Transverse colon (tissue), 3 donors: ENCODE data around the gene MRPS16.

Experiments used
- CTCF ChIP-seq, 5 experiments: fragments of 200-600 bp in 3 of 5; fragments of 450-650 bp in 2 of 5; sonication (generic) in 3 of 5; IDR thresholded peaks; 1 replicate in 2 of 5; 2 replicates in 3 of 5; pipeline ENCODE4 v1.5.1; 2016 to 2017; ENCODE audit warnings: antibody characterized with exemption in 5 of 5, inconsistent platforms in 3 of 5, mild to moderate bottlenecking in 2 of 5, moderate library complexity in 1 of 5
- EP300 ChIP-seq: sonication (generic); formaldehyde crosslinking; IDR thresholded peaks from one replicate; pipeline ENCODE4 v1.6.1; 2017; ENCODE audit warnings: antibody characterized with exemption, low read depth

- no peak for TF ChIP-seq EP300
- TF ChIP-seq CTCF (IDR thresholded peaks at IDR 0.05) = no peak
These were observed 42.7 kb downstream of the MRPS16 start for GRCh38 chr10:73209705-73210104.
